Ecto neural progenitor cell (in vitro differentiated cells): ENCODE results near the gene KCNT1.

ENCODE experiments used
- DNase-seq: peaks from one replicate; pipeline ENCODE4 v3.0.0-alpha.2; 2018; ENCODE audit warnings: low spot score

The KCNT1 gene

GRCh38 chr9:135802876-135803419, 101.0 kb downstream of the KCNT1 start:
- DNase-seq: no peak

GRCh38 chr9:135803441-135803840, 101.5 kb downstream of the KCNT1 start:
- no peak for DNase-seq

GRCh38 chr9:135804581-135805421, 102.8 kb downstream of the KCNT1 start:
- DNase-seq: no peak

GRCh38 chr9:135805422-135806022, 103.5 kb downstream of the KCNT1 start:
- DNase-seq: no peak

GRCh38 chr9:135809166-135809565, 107.2 kb downstream of the KCNT1 start:
- DNase-seq: no peak

GRCh38 chr9:135810806-135811575, 109.0 kb downstream of the KCNT1 start:
- DNase-seq: no peak

GRCh38 chr9:135811801-135812200, 109.8 kb downstream of the KCNT1 start:
- DNase-seq: no peak

GRCh38 chr9:135812961-135813360, 111.0 kb downstream of the KCNT1 start:
- no peak for DNase-seq

GRCh38 chr9:135813671-135814290, 111.8 kb downstream of the KCNT1 start:
- no peak for DNase-seq

GRCh38 chr9:135814421-135815095, 112.6 kb downstream of the KCNT1 start:
- DNase-seq: no peak

GRCh38 chr9:135815413-135815812, 113.4 kb downstream of the KCNT1 start:
- no peak for DNase-seq

- DNase-seq: no peak
Measured at GRCh38 chr9:135815830-135816650, 114.1 kb downstream of the KCNT1 start.

- no peak for DNase-seq
Measured at GRCh38 chr9:135816651-135816970, 114.6 kb downstream of the KCNT1 start.

GRCh38 chr9:135817951-135818717, 116.1 kb downstream of the KCNT1 start:
- no peak for DNase-seq

- no peak for DNase-seq
Measured at GRCh38 chr9:135818718-135819475, 116.9 kb downstream of the KCNT1 start.

- no peak for DNase-seq
Measured at GRCh38 chr9:135819905-135820304, 117.9 kb downstream of the KCNT1 start.

GRCh38 chr9:135820661-135821060, 118.7 kb downstream of the KCNT1 start:
- DNase-seq: no peak

GRCh38 chr9:135821116-135821515, 119.1 kb downstream of the KCNT1 start:
- no peak for DNase-seq

- DNase-seq: no peak
Measured at GRCh38 chr9:135821733-135822373, 119.9 kb downstream of the KCNT1 start.
